HG03045 (cell line): Measurements from ENCODE around the gene MAN2A2.
"Not testable (repeated sequence)": the region's sequence is repeated elsewhere in the genome, so short reads cannot be mapped to it uniquely, and the experiment has no call there.

Source experiments
- ATAC-seq: cut with Tn5 transposase; IDR thresholded peaks from one replicate; pipeline ENCODE4 v1.9.1; 2021; ENCODE audit warnings: mild to moderate bottlenecking, moderate library complexity; ENCODE audit not compliant: unreplicated experiment

The MAN2A2 gene

DNA sequence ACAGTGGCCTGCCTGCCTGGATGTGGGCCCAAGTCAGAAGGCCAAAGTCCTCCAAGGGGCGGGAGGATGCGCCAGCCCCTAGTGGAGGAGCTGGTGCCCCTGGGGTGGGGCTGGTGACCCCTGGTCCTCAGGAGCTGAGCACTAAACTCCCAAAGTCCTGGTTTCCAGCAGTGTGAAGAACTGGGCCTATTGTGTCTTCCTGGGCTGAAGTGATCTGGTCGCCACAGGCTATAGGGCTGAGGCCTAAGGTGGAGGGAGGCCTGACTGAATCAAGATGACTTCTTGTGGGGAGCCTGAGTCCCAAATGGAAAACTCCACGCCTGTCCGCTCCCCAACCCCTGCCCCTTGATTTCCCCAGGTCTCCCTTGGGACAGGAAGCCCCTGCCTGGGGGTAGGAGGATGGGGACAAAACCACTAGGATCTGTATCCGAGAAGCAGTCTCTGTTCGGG is 19.6 kb upstream of the MAN2A2 start:
- no peak for ATAC-seq

DNA sequence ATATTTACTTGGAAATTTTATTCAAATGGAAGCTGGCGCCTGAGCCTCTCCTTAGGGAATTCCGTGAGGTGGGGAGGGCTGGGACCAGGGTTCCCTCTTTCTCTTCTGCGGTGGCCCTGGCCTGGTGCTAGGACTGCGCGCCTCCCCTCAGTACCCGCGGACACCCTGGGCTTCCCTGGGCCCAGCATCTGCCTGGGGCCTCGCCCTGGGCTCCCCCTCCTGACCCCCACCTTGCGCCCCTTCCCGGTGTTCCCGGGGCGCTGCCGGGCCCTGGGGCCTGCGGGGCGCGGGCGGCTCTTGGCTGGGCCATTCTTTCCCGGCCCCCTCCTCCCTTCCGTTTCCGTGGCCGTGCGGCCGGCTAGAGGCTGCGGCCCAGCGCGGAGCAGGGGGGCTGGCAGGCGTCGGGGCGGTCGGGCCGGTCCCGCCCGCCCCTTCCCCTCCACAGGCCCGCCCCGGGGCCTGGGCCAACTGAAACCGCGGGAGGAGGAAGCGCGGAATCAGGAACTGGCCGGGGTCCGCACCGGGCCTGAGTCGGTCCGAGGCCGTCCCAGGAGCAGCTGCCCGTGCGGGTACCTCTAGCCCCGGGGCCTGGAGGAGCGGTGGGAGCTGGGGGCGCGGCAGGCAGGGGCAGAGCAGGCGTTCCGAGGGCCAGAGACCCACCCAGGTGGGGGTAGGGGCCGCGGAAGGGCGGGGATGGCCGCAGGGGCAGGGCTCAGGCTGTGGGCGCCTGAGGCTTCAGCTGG is 19.0 kb upstream of the MAN2A2 start, which contains the start of gene FES:
Gene FES (plus strand): TSS at position 529 of the 743 bp plus-strand sequence. CDS start 542 bp downstream, outside the sequence.
- ATAC-seq: no peak

DNA sequence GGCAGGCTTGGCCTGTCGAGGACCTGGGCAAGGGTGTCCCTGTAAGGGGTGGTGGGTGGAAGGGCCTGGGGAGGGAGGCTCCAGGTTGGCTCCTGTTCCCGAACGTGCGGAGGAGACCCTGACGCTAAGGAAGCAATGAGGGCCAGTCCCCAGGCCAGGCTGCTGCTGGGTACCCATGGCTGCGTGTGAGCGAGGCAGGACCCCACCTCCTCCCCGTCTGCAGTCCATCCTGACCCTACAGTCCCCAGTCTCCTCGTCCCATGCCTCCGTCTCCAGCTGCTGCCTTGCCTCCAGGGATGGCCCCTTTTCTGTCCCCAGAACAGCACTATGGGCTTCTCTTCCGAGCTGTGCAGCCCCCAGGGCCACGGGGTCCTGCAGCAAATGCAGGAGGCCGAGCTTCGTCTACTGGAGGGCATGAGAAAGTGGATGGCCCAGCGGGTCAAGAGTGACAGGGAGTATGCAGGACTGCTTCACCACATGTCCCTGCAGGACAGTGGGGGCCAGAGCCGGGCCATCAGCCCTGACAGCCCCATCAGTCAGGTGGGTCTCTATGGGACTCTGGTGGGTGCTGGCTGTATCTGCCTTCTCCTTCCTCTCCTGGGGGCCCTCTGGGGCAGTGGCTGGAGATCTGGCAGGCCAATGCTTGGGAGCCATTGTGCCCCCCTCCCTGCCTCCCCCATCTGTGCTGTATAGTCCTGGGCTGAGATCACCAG is 18.2 kb upstream of the MAN2A2 start:
- no peak for ATAC-seq

DNA sequence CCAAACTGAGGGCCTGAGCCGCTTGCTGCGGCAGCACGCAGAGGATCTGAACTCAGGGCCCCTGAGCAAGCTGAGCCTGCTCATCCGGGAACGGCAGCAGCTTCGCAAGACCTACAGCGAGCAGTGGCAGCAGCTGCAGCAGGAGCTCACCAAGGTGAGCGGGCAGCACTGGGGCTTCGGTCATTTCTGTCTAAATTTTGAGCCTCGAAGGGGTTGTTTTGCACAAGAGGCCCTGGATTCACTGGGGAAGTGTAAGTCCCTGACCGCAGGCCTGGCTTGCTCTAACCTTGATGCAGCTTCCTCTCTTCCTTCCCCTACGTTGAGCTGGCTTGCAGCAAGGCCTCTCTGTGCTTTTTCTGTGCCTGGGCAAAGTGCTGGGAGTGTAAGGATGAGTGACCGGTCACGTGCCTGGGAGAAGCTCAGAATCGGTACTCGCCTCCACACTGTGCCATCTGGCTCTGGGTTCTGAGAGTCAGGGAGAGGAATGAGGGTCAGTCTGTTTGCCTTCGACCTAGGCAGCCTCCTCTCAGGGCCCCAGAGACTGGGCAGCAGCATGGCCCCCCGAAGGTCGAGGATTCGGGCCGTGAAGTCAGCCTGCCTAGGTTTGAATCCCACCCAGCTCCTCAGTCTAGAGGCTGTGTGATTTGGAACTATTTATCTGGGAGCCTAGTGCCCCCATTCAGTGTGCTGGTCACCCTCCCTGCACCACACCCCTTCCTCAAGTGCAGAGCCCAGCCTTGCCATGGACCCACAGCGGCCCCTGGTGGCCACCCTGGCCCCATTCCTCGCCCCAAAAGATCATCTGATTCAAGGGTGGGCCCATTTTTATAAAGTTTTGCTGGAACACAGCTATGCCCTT is 17.4 kb upstream of the MAN2A2 start:
- ATAC-seq: no peak

DNA sequence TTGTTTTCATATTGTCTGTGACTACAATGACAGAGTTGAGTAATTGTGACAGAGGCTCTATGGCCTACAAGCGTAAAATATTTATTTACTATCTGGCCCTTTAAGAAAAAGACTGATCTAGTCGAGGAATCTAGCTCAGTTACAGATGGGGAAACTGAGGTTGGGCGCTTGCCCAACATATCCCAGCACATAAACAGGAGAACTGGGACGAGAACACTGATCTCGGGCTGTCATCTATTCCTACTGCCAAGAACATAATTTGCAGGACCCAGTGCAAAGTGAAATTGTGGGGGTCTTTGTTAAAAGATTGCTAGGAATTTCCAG is 16.8 kb upstream of the MAN2A2 start:
- ATAC-seq: no peak

DNA sequence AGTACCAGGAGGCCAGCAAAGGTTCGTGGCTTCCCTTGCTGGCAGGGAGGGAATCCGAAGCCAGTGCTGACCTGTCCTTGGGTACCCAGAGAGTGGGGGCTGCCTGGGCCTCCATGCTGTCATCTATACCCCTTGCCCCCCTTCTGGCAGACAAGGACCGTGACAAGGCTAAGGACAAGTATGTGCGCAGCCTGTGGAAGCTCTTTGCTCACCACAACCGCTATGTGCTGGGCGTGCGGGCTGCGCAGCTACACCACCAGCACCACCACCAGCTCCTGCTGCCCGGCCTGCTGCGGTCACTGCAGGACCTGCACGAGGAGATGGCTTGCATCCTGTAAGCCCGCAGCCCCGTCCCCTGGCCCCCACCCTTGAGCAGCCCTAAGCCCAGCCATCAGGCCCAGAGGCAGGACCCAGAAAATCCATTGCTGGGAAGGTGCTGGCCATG is 16.0 kb upstream of the MAN2A2 start:
- no peak for ATAC-seq

DNA sequence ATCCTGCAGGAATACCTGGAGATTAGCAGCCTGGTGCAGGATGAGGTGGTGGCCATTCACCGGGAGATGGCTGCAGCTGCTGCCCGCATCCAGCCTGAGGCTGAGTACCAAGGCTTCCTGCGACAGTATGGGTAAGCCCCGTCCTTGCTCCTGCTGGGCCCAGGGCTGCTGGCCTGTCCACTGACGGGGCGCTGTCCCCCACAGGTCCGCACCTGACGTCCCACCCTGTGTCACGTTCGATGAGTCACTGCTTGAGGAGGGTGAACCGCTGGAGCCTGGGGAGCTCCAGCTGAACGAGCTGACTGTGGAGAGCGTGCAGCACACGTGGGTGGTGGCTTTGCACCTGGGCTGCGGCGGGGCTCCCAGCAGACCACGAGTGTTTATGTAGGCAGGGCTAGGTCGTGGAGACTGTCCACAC is 13.8 kb upstream of the MAN2A2 start:
- no peak for ATAC-seq

DNA sequence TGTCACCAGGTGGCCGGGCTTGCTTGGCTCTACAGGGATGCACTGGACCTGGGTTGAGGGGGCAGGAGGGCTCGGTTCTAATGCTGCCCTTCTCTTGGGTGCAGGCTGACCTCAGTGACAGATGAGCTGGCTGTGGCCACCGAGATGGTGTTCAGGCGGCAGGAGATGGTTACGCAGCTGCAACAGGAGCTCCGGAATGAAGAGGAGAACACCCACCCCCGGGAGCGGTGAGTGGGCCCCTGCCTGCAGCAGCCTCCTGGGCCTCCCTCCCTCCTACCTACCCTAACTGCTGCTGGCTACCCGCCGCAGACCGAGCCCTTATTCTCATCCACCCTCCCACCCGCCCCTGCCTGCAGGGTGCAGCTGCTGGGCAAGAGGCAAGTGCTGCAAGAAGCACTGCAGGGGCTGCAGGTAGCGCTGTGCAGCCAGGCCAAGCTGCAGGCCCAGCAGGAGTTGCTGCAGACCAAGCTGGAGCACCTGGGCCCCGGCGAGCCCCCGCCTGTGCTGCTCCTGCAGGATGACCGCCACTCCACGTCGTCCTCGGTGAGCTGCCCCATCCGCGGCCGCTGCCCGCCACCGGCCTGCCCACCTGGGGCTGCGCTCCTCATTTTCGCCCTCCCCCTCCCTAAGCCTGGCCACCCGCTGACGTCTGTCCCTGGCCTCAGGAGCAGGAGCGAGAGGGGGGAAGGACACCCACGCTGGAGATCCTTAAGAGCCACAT is 13.2 kb upstream of the MAN2A2 start:
- no peak for ATAC-seq

DNA sequence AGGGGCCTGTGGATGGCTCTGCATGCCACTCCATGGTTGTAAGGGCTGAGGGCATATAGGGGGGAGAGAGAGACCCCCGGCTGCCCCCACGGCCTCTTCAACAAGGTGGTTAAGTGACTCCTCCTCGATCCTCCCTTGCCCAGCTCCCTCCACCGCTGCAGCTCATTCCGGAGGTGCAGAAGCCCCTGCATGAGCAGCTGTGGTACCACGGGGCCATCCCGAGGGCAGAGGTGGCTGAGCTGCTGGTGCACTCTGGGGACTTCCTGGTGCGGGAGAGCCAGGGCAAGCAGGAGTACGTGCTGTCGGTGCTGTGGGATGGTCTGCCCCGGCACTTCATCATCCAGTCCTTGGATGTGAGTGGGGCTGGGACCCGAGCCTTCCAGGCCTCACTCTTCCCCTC is 12.3 kb upstream of the MAN2A2 start:
- no peak for ATAC-seq

DNA sequence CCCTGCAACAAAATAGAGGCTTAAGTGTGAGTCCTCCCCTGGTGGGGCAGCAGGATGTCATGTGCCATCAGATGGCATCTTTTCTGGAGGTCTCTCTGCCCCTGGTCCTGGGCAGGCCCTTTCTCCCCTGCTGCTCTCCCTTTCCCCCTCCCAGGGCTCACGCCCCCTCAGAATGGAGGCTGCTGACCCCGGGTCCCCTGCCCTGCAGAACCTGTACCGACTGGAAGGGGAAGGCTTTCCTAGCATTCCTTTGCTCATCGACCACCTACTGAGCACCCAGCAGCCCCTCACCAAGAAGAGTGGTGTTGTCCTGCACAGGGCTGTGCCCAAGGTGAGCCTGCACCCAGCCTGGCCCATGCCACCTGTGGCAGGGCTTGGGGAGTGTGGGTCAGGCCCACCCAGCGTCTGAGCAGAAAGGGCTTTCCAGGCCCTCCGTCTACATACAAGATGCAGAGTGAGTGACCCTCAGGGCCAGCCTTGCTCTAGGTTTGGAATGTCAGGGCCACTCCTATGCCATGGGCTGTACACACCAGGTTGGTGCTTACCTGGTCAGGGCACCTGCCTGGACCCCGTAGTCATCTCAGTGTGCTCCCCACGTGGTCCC is 11.7 kb upstream of the MAN2A2 start:
- ATAC-seq: no peak

DNA sequence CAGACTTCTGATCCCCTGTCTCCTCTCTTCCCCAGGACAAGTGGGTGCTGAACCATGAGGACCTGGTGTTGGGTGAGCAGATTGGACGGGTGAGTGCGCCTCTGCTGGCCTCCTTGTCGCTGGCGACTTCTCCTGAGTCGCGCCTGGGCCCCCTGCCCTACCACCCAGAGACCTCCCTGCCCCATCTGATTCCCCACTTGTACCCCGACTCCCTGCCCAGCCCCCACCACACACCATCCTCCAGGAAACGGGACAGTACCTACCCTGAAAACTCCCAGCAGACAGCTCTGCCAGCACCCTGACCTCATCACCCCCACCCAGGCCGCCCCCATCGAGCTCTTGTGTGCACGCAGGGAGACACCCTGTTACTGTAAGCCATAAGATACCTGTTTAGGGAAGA is 11.1 kb upstream of the MAN2A2 start:
- no peak for ATAC-seq

DNA sequence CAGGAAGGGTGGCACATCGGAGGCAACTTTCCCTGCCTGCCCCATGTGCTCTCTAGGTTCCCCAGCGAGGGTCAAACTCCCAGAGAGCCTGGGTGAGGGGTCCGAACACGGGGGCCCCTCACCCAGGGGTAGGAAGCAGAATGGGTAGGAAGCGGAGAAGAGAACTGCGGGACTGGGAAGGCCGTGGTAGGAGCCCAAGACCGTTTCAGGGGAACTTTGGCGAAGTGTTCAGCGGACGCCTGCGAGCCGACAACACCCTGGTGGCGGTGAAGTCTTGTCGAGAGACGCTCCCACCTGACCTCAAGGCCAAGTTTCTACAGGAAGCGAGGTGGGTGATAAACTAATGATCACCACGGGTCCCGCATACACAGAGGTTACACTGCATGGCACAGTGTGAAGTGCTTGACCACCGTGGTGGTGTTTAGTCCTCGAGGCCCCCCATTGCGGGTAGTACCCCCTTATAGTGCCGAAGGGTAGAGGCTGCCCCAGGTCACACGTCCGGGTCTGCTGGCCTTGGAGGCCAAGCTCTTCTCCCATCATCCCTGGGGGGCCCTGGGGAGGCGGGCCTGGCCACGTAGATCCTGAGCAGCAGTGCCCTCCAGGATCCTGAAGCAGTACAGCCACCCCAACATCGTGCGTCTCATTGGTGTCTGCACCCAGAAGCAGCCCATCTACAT is 10.5 kb upstream of the MAN2A2 start:
- no peak for ATAC-seq

DNA sequence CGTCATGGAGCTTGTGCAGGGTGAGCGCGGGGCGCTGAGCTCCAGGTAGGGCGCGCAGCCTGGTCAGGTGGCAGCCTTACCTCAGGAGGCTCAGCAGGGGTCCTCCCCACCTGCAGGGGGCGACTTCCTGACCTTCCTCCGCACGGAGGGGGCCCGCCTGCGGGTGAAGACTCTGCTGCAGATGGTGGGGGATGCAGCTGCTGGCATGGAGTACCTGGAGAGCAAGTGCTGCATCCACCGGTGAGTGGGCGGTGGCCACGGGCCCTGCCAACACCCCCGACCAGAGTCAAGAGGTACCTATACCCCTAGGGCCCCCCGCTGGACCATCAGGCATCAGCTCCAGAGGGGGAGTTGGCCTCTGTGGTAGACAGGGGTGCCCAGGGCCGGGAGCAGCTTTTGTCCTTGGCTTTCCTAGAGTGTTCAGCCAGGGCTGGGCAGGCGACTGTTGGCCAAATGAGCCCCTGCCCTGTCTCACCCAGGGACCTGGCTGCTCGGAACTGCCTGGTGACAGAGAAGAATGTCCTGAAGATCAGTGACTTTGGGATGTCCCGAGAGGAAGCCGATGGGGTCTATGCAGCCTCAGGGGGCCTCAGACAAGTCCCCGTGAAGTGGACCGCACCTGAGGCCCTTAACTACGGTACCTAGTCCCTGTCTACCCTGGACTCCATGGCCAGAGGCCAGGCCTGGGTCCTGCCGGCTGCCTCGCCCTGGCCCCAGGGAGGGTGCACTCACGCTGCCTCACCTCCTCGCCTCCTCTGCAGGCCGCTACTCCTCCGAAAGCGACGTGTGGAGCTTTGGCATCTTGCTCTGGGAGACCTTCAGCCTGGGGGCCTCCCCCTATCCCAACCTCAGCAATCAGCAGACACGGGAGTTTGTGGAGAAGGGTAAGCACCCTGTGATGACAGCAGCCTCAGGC is 9.7 kb upstream of the MAN2A2 start:
- ATAC-seq: no peak

DNA sequence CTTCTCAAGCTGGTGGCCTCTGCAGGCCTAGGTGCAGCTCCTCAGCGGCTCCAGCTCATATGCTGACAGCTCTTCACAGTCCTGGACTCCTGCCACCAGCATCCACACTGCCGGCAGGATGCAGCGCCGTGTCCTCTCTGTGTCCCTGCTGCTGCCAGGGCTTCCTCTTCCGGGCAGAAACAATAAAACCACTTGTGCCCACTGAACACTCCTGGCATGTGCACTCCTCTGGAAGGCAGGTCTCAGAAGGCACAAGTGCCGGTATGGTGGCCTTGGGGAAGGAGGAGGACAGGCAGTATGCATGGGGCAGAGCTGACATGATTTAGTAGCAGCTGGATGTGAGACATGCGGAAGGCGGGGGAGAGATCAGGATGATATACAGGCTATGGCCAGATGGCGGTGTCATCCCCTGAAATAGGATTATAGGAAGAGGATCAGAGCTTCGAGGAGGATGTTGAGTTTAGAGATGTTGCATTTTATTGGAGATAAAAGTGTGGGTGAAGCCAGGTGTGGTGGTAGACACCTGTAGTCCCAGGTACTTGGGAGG is 7.5 kb upstream of the MAN2A2 start:
- no peak for ATAC-seq

DNA sequence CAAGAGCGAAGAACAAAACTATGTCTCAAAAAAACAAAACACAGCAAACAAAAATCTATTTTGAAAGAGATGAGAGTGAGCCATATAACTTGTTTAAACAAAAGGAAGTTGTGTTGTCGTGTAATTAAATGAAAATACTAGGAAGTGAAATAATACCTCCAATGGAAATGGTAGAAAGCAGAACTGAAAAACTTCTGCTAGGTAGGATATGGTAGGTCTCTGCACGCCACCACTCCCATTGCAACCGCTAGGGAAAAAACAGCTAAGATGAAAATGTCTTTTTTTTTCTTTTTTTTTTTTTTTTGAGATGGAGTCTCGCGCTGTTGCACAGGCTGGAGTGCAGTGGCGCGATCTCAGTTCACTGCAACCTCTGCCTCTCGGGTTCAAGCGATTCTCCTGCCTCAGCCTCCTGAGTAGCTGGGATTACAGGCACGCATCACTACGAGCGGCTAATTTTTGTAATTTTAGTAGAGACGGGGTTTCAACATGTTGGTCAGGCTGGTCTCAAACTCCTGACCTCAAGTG is 5.9 kb upstream of the MAN2A2 start:
- ATAC-seq: not testable (repeated sequence)

DNA sequence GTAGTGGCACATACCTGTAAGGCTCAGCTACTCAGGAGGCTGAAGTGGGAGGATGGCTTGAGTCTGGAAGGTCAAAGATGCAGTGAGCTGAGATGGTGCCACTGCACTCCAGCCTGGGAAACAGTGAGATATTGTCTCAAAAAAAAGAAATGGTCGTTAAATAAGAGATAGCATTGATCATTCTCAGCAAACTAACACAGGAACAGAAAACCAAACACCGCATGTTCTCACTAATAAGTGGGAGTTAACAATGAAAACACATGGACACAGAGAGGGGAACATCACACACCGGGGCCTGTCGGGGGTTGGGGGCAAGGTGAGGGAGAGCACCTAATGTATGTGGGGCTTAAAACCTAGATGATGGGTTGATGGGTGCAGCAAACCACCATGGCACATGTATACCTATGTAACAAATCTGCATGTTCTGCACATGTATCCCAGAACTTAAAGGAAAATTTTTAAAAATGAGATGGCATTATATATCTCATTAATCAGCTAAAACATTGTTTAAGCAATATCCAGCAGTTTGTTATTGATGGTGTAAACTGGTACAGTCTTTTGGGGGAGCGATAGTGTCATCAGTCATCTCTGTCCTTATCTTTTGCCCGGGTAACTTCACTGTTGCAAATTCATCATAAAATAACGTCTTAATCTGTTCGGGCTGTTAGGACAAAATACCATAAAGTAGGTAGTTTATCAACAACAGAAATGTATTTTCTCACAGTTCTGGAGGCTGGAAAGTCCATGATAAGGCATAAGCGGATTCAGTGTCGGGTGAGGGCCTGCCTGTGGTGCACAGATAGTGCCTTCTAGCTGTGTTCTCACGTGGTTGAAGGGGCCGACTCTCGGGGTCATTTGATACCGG is 1.7 kb upstream of the MAN2A2 start:
- no peak for ATAC-seq
